GM15510 (cell line): Measurements from ENCODE around the gene GDF15.

ENCODE experiments used
- POLR2A ChIP-seq: IDR thresholded peaks from 3 replicates; pipeline ENCODE4 v1.6.1; 2011; ENCODE audit warnings: borderline replicate concordance; ENCODE audit not compliant: insufficient read length; ENCODE audit errors: extremely low read depth

Gene GDF15

GRCh38 chr19:18386543-18387271 is 749 bp downstream of the GDF15 start:
- TF ChIP-seq POLR2A, result no peak

- TF ChIP-seq POLR2A, result peak; percentile 40
Measured at GRCh38 chr19:18388100-18388959, 2.4 kb downstream of the GDF15 start.

GRCh38 chr19:18388960-18389725 is 3.2 kb downstream of the GDF15 start:
- no peak for TF ChIP-seq POLR2A

GRCh38 chr19:18389726-18390064 is 3.7 kb downstream of the GDF15 start:
- no peak for TF ChIP-seq POLR2A

- TF ChIP-seq POLR2A, result no peak
Measured at GRCh38 chr19:18390065-18390907, 4.3 kb downstream of the GDF15 start.

GRCh38 chr19:18391509-18392075 is 5.6 kb downstream of the GDF15 start:
- TF ChIP-seq POLR2A, result no peak

- TF ChIP-seq POLR2A, result no peak
Measured at GRCh38 chr19:18392417-18392816, 6.5 kb downstream of the GDF15 start.

GRCh38 chr19:18392926-18393325 is 7.0 kb downstream of the GDF15 start:
- TF ChIP-seq POLR2A, result no peak

- TF ChIP-seq POLR2A, result no peak
Measured at GRCh38 chr19:18393836-18394235, 7.9 kb downstream of the GDF15 start.

- no peak for TF ChIP-seq POLR2A
Measured at GRCh38 chr19:18396471-18397241, 10.7 kb downstream of the GDF15 start.

GRCh38 chr19:18397242-18398202 is 11.6 kb downstream of the GDF15 start, which contains the start of gene LRRC25:
Gene LRRC25, minus strand, starts transcription at chr19:18397622. Its CDS starts 659 bp downstream, at chr19:18396963.
- peak; percentile 25 for TF ChIP-seq POLR2A

- no peak for TF ChIP-seq POLR2A
Measured at GRCh38 chr19:18399008-18399407, 13.1 kb downstream of the GDF15 start.
